SK-N-SH (cell line): ENCODE measurements around the gene LNPEP.

Experiments used
- EP300 ChIP-seq, 2 experiments: IDR thresholded peaks; 2 replicates each; pipeline versions ENCODE4 v1.4.0 to v1.6.1; 2012; ENCODE audit warnings: borderline replicate concordance in 1 of 2, low read depth in 1 of 2, low read length in 1 of 2
- FOSL2 ChIP-seq: IDR thresholded peaks from 2 replicates; pipeline ENCODE4 v1.4.0; 2012; ENCODE audit warnings: low read depth, mild to moderate bottlenecking, moderate library complexity, borderline replicate concordance
- GABPA ChIP-seq: IDR thresholded peaks from 2 replicates; pipeline ENCODE4 v1.4.0; 2012; ENCODE audit warnings: low read depth, mild to moderate bottlenecking
- JUND ChIP-seq: IDR thresholded peaks from 2 replicates; pipeline ENCODE4 v1.4.0; 2012
- NFIC ChIP-seq: IDR thresholded peaks from 2 replicates; pipeline ENCODE4 v1.4.0; 2012; ENCODE audit warnings: borderline replicate concordance
- NRF1 ChIP-seq: IDR thresholded peaks from 2 replicates; pipeline ENCODE4 v1.6.1; 2012; ENCODE audit warnings: low read depth, mild to moderate bottlenecking, low read length
- POLR2AphosphoS5 ChIP-seq: IDR thresholded peaks from 2 replicates; pipeline ENCODE4 v1.6.1; 2012; ENCODE audit warnings: low read depth, low read length
- RAD21 ChIP-seq: IDR thresholded peaks from 2 replicates; pipeline ENCODE4 v1.6.1; 2012; ENCODE audit warnings: mild to moderate bottlenecking, low read length
- RFX5 ChIP-seq: IDR thresholded peaks from 2 replicates; pipeline ENCODE4 v1.6.1; 2012; ENCODE audit warnings: mild to moderate bottlenecking, improper control_type of control experiment, low read length
- RXRA ChIP-seq: IDR thresholded peaks from 2 replicates; pipeline ENCODE4 v1.4.0; 2012; ENCODE audit warnings: low read depth, mild to moderate bottlenecking, borderline replicate concordance
- YY1 ChIP-seq: IDR thresholded peaks from 2 replicates; pipeline ENCODE4 v1.4.0; 2012; ENCODE audit warnings: low read depth, mild to moderate bottlenecking
- TF ChIP-seq, protein P1 (sequence below): fragments of 200-600 bp; sonication (generic); IDR thresholded peaks from 2 replicates; pipeline ENCODE4 v1.6.1; 2017; ENCODE audit warnings: antibody characterized with exemption, mild to moderate bottlenecking, moderate library complexity
- TF ChIP-seq, protein P2 (sequence below): fragments of 150-350 bp; IDR thresholded peaks from 2 replicates; pipeline ENCODE4 v1.6.1; 2017; ENCODE audit warnings: antibody characterized with exemption, low read length, low read depth, borderline replicate concordance

DNA sequence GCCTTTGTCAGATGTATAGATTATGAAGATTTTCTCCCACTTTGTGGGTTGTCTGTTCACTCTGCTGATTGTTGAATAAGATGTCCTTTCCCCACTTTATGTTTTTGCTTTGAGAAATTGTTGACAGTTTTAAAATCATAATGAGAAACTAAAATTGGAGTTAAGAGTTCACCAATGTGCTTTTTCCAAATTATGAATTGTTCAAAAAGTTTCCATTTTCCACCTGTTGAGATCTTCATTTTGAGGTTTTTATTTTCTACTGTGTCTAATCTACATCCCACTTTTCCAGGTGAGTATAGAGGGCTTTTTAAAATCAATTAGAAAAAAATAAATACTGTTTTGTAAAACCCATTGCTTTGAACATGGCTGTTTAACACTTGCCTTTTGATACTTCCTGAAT is 55.8 kb downstream of the LNPEP start:
- TF ChIP-seq, protein P1, sequence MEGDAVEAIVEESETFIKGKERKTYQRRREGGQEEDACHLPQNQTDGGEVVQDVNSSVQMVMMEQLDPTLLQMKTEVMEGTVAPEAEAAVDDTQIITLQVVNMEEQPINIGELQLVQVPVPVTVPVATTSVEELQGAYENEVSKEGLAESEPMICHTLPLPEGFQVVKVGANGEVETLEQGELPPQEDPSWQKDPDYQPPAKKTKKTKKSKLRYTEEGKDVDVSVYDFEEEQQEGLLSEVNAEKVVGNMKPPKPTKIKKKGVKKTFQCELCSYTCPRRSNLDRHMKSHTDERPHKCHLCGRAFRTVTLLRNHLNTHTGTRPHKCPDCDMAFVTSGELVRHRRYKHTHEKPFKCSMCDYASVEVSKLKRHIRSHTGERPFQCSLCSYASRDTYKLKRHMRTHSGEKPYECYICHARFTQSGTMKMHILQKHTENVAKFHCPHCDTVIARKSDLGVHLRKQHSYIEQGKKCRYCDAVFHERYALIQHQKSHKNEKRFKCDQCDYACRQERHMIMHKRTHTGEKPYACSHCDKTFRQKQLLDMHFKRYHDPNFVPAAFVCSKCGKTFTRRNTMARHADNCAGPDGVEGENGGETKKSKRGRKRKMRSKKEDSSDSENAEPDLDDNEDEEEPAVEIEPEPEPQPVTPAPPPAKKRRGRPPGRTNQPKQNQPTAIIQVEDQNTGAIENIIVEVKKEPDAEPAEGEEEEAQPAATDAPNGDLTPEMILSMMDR = no peak
- TF ChIP-seq POLR2AphosphoS5 (no peak), RAD21 (no peak), RXRA (no peak), EP300 (IDR thresholded peaks at IDR 0.05; ENCODE audit: borderline replicate concordance in 1 of 2, low read depth in 1 of 2, low read length in 1 of 2) (no peak), JUND (no peak), YY1 (no peak), NFIC (no peak), NRF1 (no peak), GABPA (no peak), FOSL2 (no peak), RFX5 (no peak)
- TF ChIP-seq, protein P2, sequence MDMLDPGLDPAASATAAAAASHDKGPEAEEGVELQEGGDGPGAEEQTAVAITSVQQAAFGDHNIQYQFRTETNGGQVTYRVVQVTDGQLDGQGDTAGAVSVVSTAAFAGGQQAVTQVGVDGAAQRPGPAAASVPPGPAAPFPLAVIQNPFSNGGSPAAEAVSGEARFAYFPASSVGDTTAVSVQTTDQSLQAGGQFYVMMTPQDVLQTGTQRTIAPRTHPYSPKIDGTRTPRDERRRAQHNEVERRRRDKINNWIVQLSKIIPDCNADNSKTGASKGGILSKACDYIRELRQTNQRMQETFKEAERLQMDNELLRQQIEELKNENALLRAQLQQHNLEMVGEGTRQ = no peak
